Measurements from ENCODE around the gene ITGA11. TPM values are rescaled to one million over a fixed set of nuclear protein-coding genes. Genes with fewer than 3 reads are reported as not detected.

Gene ITGA11
- polyA plus RNA-seq (ENCODE audit: insufficient read length in 3 of 3): 1 to 10 TPM; 3.1 to 4.4 (median 3.4) TPM
- long read RNA-seq, donor 1, partial matches to known transcripts: 0 of 1 reads
- long read RNA-seq, donor 1, other reads (novel, unspliced or antisense): 0 of 1 reads
- long read RNA-seq, donor 2: 0 reads
- long read RNA-seq, donor 3, partial matches to known transcripts: 0 of 2 reads
- long read RNA-seq, donor 3, other reads (novel, unspliced or antisense): 0 of 2 reads
- long read RNA-seq, donor 4, partial matches to known transcripts: 0 of 1 reads
- long read RNA-seq, donor 4, other reads (novel, unspliced or antisense): 0 of 1 reads
- long read RNA-seq, donor 5: 0 reads
- long read RNA-seq, donor 6: 0 reads
- long read RNA-seq, donor 7: 0 reads
- long read RNA-seq, donor 8: 0 reads
- long read RNA-seq, donor 9: 0 reads
- long read RNA-seq, donor 10: 0 reads
- long read RNA-seq, donor 11: 0 reads
- long read RNA-seq, donor 12: 0 reads
- long read RNA-seq, donor 13: 0 reads
- long read RNA-seq, donor 14: 0 reads
- long read RNA-seq, donor 15: 0 reads
- long read RNA-seq, donor 16, partial matches to known transcripts: 0 of 2 reads
- long read RNA-seq, donor 16, other reads (novel, unspliced or antisense): 0 of 2 reads

DNA sequence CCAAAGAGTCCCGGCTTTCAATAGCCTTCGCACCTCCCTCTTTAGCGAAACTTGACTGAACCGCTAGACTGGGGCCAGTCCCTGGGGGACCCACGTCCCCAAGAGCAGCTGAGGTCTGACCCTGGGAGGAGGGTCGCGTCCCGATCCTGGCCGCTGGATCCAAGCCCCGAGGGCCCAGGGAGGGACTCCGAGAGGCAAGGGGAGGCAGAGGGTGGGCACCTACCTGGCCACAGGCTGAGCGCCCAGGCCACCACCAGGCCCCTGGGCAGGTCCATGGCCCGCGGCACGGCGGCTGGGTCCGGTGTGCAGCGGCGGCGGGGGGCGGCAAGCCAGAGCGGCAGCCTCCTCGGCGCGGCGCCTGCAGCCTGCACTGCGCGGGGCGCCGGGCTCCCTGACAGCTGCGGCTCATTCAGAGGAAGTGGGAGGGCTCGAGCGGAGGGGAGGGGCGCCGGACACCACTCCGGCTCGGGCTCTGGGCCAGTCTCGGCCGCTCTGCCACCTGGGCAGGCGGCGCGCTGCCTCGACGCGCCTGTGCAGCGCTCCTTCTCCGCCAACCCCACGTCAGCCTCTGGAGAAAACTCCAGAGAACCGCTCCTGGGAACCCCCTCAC, at the start of gene ITGA11:
Gene ITGA11 (minus strand): TSS at position 372 of the 610 bp plus-strand sequence. CDS start 97 bp downstream, at position 275.
- DNase-seq (ENCODE audit: extremely low read depth in 1 of 11, low read depth in 9 of 11, low spot score in 4 of 11): peak in 10 of 11 donors; percentile 11 to 65 (median 48)

DNA sequence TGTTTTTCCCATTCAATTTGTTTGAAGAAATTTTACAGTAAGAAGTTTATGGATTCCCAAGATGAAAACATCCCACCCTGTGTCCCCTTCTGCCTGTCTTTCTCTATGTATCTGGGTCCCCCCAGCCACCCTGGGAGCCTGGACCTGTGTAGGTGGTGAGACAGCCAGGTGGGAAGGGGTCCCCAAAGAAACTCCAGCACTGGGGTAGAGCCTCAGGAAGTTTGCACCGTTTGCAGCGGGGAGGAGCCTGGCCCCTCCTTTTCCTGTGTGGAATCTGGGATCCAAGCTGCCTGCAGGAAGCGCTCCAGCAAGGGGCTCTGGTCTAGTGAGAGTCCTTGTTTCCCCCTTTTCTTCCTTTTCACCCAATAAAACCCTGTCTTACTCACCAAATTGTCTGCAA, 49.4 kb upstream of the ITGA11 start:
- no peak for DNase-seq (ENCODE audit: extremely low read depth in 1 of 11, low read depth in 9 of 11, low spot score in 4 of 11)

DNA sequence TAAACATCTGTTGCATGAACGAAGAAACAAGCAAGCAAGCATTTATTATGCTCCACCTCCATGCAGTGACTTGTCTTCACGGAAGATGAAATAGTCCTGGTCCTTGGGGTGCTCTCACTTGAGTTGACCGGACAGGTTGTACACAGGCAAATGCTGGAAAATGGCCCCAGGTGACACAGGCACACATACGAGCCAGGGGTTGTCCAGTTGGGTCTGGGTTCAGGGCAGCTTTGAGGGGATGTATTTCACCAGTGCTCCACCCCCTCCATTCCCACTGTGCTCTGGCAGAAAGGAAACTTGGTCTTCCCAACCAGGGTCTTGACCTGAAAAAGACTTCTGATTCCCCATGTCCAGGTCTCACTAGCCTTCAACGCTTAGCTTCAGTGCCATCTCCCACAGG, 48.3 kb upstream of the ITGA11 start:
- no peak for DNase-seq (ENCODE audit: extremely low read depth in 1 of 11, low read depth in 9 of 11, low spot score in 4 of 11)

DNA sequence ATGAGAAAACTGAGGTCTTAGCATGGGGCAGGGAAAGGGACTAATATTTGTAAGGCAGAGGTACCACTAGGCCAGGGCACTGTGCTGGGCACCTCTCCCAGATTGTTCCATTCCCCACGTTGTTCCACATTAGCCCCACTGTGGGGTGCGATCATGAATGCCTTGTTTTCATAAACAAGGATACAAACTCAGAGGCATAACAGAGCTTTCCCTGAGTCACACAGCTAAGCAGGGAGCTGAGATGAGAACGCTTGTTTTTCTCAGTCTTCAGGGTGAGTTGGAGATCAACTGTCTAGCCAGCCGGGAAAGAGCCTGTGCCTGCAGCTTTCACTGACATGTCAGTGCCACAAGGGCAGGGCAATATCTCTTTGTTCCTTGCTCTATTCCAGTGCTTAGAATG, 47.9 kb upstream of the ITGA11 start:
- DNase-seq (ENCODE audit: extremely low read depth in 1 of 11, low read depth in 9 of 11, low spot score in 4 of 11): no peak

GRCh38 chr15:68479406-68479805, 47.4 kb upstream of the ITGA11 start:
- peak in 3 of 11 donors; percentile 21 to 32 (median 26) for DNase-seq (ENCODE audit: extremely low read depth in 1 of 11, low read depth in 9 of 11, low spot score in 4 of 11)

GRCh38 chr15:68478853-68479252, 46.9 kb upstream of the ITGA11 start:
- DNase-seq (ENCODE audit: extremely low read depth in 1 of 11, low read depth in 9 of 11, low spot score in 4 of 11): no peak

DNA sequence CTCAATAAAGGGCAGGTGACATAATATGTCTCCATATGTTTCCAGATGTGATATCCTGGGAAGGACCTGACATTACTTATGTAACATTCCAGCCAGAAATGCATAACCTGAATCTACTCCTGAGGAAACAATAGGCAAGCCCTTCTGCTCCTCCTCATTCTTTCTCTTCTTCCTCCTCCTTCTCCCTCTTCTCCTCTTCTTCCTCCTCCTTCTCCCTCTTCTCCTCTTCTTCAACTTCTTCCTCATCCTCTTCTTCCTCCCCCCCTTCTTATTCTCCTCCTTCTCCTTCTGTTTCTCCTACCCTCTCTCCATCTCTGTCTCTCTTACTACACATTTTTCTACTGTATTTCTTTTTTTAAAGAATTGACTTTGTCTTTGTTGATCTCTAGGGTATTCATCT, 43.5 kb upstream of the ITGA11 start:
- DNase-seq (ENCODE audit: extremely low read depth in 1 of 11, low read depth in 9 of 11, low spot score in 4 of 11): no peak

DNA sequence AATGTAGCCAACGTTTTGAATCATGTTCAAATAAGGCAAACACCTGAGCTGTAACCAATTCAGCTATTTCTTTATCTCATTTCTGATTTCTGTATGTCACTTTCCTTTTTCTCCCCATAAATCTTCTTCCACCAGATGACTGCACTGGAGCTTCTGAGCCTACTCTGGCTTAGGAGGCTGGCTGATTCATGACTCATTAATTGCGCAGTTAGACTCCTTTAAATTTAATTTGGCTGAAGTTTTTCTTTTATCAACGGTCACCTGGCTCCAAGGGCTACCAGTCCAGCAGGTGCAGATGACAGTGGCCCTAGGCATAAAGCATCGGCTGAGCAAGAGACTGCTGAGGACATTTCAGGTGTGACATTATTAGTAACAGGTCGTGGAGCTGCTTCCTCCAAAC, 39.6 kb upstream of the ITGA11 start:
- peak in 1 of 11 donors; percentile 8 for DNase-seq (ENCODE audit: extremely low read depth in 1 of 11, low read depth in 9 of 11, low spot score in 4 of 11)

DNA sequence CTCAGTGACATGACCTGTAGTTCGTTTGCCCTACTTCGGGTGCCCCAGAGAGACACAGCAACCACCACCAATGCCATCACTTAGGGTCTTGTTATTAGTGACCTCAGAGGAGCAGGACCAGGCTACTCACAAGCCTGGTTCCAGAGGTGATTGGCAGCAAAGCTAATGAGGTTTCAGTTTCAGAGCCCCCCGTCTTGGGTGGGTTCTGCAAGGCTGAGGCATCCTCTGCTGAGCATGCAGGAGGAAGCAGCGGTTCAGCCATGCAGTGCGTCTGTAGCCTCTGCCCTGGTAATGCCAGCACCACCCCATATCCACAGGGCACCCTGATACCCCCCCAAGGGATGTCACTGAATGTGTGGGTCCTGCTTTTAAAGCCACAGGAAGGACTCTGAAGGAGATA, 39.0 kb upstream of the ITGA11 start:
- no peak for DNase-seq (ENCODE audit: extremely low read depth in 1 of 11, low read depth in 9 of 11, low spot score in 4 of 11)

- no peak for DNase-seq (ENCODE audit: extremely low read depth in 1 of 11, low read depth in 9 of 11, low spot score in 4 of 11)
Measured at GRCh38 chr15:68470049-68470742, 38.2 kb upstream of the ITGA11 start.

DNA sequence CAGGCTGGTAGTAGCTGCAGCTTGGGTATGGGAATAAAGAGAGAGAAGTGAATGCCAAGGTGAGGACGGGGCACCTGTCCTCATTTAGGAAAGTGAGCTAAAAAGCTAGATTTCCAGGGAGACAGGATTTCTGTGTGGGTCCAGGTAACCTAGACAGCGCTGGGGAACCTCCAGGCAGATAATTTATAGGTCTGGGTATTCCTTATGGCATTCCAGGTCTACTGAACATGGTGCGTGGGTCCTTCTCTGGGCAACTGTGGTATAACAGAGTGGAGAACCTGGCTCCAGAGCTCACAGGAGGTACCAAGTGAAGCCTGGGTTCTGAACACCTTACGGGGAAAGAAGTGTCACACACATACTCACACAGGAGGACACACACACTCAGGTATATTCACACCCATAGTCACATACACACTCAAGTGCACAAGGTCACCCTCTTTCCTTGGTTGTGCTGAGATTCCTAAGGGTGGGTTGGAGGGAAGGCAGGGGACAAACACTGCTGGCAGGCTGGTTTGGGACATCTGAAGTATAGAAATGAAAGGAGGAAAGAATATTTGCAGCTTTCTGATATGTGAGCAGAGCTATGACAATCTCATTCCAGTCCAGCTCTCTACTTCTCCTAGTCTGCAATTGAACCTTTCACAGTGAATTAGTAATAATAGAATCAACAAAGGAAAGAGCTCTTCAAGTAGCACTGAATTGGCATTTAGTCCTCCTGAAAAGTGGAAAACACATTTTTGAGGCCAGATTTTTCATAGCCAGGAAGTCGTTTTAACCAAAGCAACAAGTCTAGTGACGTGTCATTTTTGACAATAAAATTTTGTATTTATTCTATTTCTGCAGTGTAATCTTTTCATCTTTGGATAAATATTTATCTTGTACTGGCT, 37.4 kb upstream of the ITGA11 start:
- no peak for DNase-seq (ENCODE audit: extremely low read depth in 1 of 11, low read depth in 9 of 11, low spot score in 4 of 11)

GRCh38 chr15:68466876-68467275, 34.9 kb upstream of the ITGA11 start:
- DNase-seq (ENCODE audit: extremely low read depth in 1 of 11, low read depth in 9 of 11, low spot score in 4 of 11): no peak

DNA sequence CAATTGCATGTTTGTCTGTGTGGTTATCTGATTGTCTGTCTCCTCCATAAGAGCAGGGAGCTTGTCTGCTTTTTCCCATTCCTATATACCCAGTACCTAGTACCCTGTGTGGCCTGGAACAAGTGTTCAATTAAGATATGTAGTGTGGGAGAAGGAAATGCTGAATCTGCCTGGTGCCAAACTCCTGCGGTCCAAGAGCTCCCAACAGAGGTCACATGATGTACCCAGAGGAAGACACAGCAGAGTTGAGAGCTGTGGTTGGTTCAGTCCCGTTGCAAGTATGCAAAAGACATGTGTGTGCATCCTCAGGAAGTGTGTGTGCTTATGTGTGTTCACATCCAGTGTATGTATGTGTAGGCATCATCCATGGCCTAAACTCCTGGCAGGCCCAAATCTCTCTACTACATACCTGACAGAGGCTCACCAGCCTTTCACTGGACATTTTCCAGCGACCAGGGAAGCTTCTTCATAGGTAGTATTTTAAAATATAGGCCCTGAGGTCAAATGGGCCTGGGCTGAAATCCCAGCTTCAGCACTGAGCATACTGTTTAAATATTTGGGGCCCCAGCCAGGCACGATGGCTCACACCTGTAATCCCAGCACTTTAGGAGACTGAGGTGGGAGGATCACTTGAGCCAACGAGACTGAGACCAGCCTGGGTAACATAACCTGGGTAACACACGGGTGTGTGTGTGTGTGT, 34.0 kb upstream of the ITGA11 start:
- DNase-seq (ENCODE audit: extremely low read depth in 1 of 11, low read depth in 9 of 11, low spot score in 4 of 11): no peak

DNA sequence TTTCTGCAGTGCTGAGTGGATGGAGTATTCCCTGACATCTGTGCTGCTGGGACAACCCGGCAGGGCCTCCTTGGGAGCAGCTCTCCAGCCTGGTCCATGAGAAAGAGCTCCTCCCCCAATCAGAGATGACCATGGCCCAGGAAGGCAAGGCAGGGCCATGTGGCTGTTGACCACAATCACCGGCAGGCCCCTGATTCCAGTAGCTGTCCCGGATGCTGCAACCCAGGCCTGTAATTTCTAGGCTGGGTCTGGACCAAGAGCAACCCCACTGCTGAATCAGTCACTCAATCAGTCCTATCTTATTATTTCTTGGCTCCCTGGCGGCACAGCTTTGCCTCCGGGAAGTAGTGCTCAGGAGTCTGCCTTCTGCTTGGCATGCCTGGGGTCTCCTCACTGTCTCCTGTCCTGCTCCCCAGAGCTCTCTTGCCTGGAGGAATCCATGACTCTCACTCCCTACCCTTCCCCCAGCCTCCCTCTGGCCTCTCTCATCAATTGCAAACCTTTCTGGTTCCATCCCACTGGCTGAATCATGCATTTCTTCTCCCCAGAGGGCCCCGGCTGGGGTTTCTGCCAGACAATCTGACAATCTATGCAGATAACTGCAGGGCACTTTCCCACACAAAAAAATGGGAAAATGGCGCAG, 32.6 kb upstream of the ITGA11 start:
- no peak for DNase-seq (ENCODE audit: extremely low read depth in 1 of 11, low read depth in 9 of 11, low spot score in 4 of 11)

DNA sequence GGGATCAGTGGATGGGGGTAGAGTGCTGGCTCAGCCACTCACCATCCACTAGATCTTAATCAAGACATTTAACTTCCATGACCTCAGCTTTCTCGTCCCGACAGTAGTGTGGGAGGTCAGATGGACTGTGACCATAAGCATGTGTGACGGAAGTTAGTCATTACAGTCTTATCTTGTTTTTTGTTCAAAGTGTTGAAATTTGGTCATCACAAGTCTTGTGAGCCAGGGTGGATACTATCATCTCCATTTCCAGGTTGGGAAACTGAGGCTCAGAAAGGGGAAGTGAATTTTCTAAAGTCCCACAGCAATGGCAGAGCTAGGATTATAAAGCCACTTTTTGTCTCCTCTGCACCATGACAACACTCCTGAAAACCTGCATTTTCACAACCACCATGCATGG, 32.0 kb upstream of the ITGA11 start:
- DNase-seq (ENCODE audit: extremely low read depth in 1 of 11, low read depth in 9 of 11, low spot score in 4 of 11): no peak

- no peak for DNase-seq (ENCODE audit: extremely low read depth in 1 of 11, low read depth in 9 of 11, low spot score in 4 of 11)
Measured at GRCh38 chr15:68463444-68463843, 31.5 kb upstream of the ITGA11 start.

DNA sequence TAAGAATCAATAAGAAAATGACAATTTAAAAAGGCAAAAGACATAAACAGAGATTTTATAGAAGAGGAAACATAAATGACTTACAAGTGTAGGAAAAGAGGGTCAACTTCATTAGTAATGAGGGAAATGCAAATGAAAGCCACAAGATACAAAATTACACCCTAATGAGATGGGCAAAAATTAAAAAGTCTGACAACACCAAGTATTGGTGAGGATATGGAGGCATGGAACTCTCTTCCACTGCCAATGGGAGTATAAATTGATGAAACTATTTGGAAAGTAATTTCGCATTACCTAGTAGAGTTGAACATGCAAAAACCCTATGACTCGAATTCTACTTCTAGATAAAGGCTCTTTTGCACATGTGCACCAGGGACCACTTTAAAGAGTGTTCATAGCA, 28.2 kb upstream of the ITGA11 start:
- no peak for DNase-seq (ENCODE audit: extremely low read depth in 1 of 11, low read depth in 9 of 11, low spot score in 4 of 11)

DNA sequence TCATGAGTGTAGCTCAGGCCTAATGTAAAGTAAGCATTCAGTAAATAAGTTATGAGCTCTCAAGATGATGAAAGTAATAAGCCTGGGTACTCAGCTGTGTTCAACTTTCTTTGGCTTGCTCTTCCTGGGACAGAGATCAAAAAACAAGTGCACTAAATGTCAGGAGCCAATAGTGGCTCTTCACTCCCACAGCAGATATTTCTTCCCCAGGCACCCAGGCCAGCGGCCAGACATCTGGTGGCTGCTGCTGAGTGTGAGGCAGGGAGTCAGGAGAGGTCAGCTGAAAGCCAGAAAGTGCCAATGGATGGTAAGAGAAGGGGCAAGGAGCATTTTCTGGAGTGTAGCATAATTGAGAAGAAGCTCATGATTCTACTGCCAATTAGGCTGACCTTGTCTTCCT, 18.2 kb upstream of the ITGA11 start:
- DNase-seq (ENCODE audit: extremely low read depth in 1 of 11, low read depth in 9 of 11, low spot score in 4 of 11): no peak
